ENCODE data around the gene HOXB6.

DNA sequence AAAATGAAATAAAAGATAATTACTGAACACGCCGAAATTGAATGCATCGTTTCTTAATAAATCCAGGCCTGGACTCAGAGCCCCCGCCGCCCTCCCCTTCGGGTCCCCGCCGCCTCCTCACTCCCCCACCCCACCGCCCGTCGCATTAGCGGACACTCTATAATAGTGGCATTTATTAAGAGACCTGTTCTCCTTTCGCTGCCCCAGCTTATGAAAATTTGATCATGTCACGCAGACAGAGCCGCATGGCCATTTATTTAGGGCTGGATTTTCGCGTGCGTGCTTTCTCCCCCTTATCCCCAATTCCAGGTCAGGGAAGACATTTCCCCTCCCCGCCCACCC is 53.6 kb downstream of the HOXB6 start:
- no peak for TF ChIP-seq EZH2 (IDR thresholded peaks at IDR 0.05)
- TF ChIP-seq POLR2AphosphoS5 (IDR thresholded peaks at IDR 0.05; ENCODE audit: borderline replicate concordance, low read depth, low read length), result no peak

Measured in SK-N-MC (cell line).